Coronary artery (tissue), 2 donors: ENCODE measurements around the gene PCDHB9.
"Not testable (repeated sequence)": the region's sequence is repeated elsewhere in the genome, so short reads cannot be mapped to it uniquely, and the experiment has no call there.

Experiments used
- DNase-seq: peaks from one replicate; pipeline ENCODE4 v3.0.0-alpha.2; 2017; ENCODE audit warnings: low spot score
- H3K27ac ChIP-seq, 2 donors: fragments of 200-600 bp; sonication (generic); one replicate each; pipeline ENCODE4 v1.5.1; 2016 to 2019
- H3K4me3 ChIP-seq: fragments of 200-600 bp; sonication (generic); 2 replicates; pipeline ENCODE4 v1.5.1; 2016; ENCODE audit warnings: mild to moderate bottlenecking, moderate library complexity
- CTCF ChIP-seq: fragments of 200-600 bp; sonication (generic); IDR thresholded peaks from one replicate; pipeline ENCODE4 v1.5.1; 2019; ENCODE audit warnings: antibody characterized with exemption

Gene PCDHB9

GRCh38 chr5:141223112-141223783 is 36.3 kb downstream of the PCDHB9 start, which contains the start of gene PCDHB14:
TSS of gene PCDHB14 (plus strand) at chr5:141223343. CDS start at chr5:141223506, 163 bp downstream.
- DNase-seq: no peak
- peak within 1 kb of the TSS; percentile 49 for H3K4me3 ChIP-seq
- TF ChIP-seq CTCF: no peak
- no peak within 1 kb of the TSS for H3K27ac ChIP-seq

- not testable (repeated sequence) for DNase-seq, H3K27ac ChIP-seq, H3K4me3 ChIP-seq
Measured at GRCh38 chr5:141224844-141225243, 37.9 kb downstream of the PCDHB9 start.

- not testable (repeated sequence) for H3K27ac ChIP-seq, H3K4me3 ChIP-seq, DNase-seq
Measured at GRCh38 chr5:141225421-141225820, 38.5 kb downstream of the PCDHB9 start.

GRCh38 chr5:141234109-141234667 is 47.2 kb downstream of the PCDHB9 start:
- peak overlapping the region; percentile 55 for H3K4me3 ChIP-seq
- no peak for DNase-seq
- no peak for TF ChIP-seq CTCF
- no peak overlapping the region for H3K27ac ChIP-seq

- H3K4me3 ChIP-seq: peak overlapping the region; percentile 30
- not testable (repeated sequence) for H3K27ac ChIP-seq, DNase-seq
Measured at GRCh38 chr5:141235922-141236321, 49.0 kb downstream of the PCDHB9 start.

GRCh38 chr5:141236516-141237313 is 49.8 kb downstream of the PCDHB9 start:
- Histone ChIP-seq H3K27ac (no peak overlapping the region), H3K4me3 (peak overlapping the region; percentile 30)
- no peak for TF ChIP-seq CTCF
- no peak for DNase-seq
